ENCODE results near the gene PCSK6.
"Not testable (repeated sequence)": the region's sequence is repeated elsewhere in the genome, so short reads cannot be mapped to it uniquely, and the experiment has no call there.

Gene PCSK6

DNA sequence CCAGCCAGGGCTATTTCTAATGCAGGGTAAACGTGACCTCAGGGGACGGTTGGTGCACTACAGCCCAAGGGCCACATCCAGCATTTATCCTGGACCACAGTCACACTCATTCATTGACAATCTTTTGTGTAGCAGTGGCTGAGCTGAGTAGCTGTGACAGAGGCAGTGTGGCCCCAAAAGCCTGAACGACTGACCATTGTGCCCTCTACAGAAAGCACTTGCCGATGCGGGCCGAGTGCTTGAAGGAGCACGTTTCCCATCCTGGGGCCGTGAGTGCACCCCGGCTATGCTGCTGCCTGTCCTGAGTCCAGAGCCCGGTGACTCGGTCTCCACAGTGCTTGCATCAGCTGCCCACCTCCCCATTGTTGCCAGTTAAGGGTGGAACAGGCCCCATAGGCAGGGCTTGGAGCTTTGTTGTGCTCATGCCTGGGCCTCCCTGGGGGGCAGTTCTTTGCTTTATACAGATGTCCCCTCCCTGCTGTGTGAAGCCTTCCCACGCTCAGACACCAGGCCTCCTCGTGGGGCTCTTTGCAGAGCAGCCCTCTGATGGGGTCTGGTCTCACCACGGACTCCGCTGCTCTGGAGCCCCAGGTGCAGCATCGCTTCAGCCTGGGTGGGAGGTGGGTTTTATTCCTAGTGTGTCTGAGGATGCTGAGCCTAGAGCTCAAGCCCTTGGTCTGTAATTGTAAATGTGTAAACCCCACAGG lies 181.5 kb downstream of the PCSK6 start:
- no peak for DNase-seq (ENCODE audit: low read depth)

DNA sequence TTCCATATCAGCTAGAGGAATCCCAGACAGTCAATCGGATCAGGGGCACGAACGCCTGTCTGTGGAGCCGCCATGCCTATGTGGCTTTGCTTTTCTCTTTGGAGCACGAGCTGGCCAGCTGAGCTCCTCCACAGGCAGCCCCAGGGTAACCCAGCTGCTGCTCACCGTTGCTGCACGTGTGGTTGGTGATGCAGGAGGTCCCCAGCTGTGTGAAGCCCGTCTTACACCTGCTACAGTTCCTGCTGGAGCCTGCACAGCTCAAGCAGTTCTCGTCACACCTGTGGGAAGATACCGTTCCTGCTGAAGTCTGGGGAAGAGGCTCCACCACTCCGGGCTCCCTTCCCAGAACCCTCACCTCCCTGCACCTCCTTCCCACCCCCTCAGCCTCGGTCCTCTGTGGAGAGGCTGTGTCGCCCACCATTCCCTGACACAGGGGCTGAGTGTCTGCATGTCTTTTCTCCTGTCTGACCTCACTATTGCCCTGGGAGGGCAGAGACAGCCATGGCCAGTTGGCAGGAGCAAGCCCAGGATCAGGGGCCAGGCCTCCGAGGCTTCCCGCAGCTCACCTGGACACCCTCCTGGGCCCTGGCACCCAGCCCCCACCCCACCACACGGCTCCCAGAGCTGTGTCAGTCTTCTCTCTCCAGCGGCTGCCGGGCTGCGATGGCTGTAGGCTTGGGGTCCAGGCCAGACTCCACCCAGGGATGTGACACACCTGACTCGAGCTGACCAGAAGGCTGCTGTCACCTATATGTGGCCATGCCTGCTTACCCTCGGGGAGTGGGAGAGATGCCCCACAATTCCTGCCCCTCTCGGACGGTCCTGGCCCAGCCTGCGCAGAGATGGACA lies 182.2 kb downstream of the PCSK6 start:
- no peak for DNase-seq (ENCODE audit: low read depth)

DNA sequence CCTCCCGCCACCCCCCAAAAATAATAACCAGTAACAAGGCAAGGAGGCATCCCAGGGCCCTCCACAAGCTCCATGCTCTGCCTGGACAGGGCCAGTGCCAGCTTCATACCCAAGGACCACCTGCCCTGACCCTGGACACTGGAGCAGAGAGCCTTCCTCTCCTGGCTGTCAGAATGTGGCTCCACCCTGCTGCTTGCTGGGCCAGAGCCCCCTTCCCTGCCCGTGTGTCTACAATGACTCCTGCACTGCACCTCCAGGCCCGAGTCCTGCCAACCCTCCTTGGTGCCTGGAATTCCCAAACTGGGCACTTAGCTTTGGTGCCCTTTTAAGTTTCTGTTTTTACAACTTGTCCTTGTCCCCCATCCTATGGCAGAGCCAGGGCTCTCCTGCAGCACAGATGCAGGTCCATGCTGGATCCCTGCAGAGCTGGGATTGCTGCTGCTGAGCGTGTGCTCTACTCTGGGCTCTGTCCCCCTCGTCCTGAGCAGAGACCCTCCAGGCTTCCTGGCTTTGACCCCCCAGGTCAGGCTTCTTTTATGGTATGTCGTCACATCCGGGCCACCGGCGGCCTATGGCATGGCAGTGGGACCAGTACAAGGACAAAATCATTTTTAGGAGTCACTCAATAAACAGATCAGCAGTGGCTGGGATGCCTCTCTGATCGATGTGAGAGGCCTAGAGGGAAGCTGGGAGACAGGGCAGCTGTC lies 183.0 kb downstream of the PCSK6 start:
- no peak for DNase-seq (ENCODE audit: low read depth)

DNA sequence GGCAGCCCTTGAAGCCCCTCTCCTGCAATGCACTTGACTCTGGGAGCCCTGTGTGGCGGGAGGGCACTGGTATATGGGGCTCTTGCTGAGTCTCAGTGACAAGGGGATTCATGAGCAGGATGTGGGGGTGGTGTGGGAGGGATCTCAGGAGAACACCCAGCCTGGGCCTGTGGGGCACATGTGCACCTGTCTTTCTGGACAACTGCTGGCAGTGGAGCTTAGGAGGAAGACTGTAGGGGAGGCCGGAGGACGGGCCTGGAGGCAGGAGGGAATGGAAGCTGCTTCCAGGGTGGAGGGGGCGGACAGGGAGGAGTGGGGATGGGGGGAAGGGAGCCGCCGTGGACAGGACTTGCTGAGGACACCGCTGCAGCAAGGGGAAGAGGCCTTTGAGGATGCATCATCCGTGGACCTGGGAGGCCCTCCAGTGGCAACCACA lies 183.7 kb downstream of the PCSK6 start:
- DNase-seq (ENCODE audit: low read depth), result no peak

DNA sequence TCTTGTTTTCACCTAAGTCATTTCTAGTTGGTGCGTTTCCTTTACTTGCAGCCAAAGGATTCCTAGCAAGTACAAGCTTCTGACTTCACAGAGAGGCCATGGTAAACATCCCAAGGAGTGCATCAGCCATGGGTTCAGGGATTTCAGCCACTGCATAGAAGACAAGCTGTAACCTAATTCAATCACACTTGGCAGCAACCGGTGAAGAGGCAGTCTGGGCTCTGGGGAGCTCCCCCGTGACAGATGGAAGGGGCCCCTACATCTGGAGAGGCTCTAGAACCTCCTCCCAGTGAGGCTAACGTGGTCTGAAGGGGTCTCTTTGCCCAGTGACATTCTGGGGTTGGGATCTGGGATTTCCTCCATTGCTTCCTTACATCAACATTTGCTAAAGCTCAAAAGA lies 186.1 kb downstream of the PCSK6 start:
- DNase-seq (ENCODE audit: low read depth), result no peak

DNA sequence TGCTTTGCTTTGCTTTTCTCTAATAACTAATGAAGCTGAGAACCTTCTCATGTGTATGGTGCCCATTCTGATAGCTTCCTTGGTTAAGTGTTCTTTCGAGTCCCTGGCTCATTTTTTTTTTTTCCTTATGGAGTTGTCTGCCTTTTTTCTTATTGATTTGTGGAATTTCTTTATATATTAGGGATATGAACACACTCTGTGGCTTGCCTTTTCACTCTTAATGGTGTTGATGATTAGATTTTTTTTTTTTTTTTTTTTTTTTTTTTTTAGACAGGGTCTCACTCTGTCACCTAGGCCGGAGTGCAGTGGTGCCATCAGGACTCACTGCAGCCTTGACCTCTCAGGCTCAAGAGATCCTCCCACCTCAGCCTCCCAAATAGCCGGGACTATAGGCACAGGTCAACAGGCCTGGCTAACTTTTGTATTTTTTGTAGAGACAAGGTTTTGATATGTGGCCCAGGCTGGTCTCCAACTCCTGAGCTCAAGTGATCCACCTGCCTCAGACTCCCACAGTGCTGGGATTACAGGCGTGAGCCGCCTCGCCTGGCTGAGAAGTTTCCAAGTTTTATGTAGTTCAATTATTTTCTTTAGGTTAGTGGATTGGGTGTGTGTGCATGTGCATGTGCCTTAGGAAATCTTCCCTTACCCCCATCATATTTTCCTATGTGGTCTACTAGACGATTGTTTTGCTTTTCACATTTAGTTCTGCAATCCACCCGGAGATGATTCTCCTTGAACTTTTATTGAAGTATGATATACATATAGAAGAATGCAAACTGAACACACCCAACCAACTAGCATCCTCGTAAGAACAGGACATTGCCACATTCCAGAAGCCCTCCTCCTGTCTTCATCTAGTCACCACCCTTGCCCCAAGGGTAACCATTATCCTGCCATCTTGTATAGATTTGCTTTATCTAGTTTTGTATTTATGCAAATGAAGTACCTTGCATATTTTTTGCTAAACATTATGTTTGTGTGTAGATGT lies 192.8 kb downstream of the PCSK6 start:
- no peak for DNase-seq (ENCODE audit: low read depth)

DNA sequence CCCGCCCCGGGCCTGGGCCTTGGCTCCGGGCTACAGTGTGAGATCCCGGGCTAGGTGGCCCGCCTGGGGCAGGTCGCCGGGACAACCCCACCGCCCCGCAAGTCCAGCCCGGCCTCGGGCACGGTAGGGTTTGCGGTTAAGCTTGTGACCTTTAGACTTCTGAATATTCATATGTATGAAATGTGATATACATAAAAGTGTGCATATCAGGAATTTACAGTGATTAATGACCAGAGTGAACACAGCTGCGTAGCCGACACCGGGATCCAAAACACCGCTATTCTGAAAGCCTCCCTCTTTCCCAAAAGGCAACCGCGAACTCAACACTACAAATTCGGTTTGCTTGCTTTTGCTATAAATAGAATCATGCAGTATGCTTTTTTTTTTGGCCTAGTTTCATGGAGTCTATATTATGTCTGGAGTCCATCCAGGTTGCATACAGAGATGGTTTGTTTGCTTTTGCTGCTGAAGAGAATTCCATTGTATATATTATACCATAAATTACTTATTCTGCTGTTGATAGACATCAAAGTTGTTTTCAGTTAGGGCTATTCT lies 193.8 kb downstream of the PCSK6 start:
- DNase-seq (ENCODE audit: low read depth), result no peak

DNA sequence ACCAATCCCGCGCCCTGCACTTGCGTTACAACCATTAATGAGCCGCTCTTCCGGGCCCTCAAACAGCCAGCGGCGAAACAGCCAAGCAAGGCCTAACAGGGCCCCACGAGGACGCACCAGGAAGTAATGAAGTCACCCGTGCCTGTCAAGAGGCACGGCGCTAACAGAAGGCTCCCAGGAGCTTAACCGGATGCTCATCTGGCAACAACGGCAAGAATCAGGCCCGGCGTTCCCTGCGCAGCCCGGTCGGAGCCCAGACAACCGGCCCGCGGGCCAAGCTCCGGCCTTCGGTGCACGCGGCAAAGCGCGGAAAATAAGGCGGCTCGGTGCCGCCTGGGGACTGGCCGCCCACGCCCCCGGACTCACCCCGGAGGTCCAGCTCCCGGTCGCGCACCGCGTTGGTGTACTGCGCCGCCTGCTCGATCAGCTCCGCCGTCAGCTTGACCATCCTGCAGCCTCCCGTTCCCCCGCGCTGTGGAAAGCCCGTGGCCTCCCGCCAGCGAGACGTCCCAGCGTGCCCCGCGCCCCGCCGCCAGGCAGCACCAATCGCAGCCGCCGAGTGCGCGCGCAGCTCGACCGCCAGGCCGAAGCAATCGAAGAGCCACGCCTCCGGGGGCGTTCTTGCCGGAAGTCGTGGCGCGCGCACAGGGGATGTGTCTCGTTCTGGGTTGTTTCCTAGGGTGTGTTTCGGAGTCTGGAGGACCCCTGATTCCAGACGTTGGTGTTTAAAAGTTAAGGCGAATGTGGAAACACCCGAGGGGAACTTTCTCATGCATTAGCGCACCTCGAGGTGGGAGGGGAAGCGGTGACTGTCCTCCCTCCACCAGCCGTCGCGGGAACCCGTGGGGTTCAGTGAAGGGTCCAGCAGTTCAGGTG lies 194.5 kb downstream of the PCSK6 start, which contains the start of gene SNRPA1:
TSS of gene SNRPA1 (minus strand) at position 518 of the 876 bp plus-strand sequence. CDS start at position 448, 70 bp downstream.
- peak; percentile 97 for DNase-seq (ENCODE audit: low read depth)

DNA sequence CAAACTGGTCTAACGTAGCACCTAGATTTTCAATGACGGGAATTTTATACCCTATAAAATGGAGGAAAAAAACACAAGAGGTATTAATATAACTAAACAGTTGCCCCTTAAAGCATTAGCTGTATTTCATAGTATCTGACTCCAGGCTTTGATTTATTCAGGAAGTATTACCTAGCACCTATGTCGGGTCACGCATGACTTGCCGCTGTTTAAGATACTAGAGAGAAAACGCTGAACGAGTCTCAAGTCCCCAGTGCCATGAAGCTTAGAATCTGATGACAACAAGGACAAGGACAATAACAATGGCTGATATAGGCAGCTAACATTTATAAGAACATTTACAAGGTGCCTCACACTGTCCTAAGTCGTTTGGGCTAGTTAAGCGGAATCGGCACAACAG lies 196.4 kb downstream of the PCSK6 start:
- no peak for DNase-seq (ENCODE audit: low read depth)

DNA sequence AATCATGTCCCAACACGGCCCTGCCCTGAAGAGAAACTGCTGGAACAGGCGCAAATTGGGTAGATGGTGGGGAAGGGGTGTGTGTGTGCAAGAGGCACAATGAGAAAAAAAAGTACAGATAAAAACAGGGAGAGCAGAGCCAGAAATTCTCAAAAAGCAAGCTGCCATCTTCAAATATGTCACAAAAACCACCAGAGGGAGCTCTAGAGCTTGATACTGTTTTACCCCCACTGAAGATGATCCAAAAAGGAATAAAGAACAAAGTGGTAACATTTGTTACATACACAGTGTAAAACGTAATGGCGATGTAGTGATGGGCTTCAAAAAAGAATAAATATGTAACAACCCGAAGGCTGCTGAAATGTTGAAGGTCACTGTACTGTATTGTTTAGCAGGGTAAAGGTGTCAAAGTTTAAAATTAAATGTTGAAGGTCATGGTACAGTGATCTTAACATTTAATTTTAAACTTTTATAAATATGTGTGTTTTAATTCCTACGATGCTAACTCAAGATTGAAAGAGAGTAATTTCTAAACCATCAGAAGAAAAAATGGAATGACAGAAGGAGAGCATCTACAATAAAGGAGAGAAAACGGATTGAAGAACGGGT lies 200.5 kb downstream of the PCSK6 start:
- no peak for DNase-seq (ENCODE audit: low read depth)

DNA sequence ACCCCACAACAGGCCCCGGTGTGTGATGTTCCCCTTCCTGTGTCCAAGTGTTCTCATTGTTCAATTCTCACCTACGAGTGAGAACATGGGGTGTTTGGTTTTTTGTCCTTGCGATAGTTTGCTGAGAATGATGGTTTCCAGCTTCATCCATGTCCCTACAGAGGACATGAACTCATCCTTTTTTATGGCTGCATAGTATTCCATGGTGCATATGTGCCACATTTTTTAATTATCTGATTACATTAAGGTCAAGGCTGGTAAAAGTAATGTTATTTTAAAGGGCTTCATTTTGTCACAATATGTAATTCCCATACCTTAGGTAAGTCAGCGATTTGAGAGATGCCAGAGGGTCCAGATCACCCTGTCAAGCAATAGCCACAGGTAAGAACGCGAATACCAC lies 202.2 kb downstream of the PCSK6 start:
- not testable (repeated sequence) for DNase-seq (ENCODE audit: low read depth)

DNA sequence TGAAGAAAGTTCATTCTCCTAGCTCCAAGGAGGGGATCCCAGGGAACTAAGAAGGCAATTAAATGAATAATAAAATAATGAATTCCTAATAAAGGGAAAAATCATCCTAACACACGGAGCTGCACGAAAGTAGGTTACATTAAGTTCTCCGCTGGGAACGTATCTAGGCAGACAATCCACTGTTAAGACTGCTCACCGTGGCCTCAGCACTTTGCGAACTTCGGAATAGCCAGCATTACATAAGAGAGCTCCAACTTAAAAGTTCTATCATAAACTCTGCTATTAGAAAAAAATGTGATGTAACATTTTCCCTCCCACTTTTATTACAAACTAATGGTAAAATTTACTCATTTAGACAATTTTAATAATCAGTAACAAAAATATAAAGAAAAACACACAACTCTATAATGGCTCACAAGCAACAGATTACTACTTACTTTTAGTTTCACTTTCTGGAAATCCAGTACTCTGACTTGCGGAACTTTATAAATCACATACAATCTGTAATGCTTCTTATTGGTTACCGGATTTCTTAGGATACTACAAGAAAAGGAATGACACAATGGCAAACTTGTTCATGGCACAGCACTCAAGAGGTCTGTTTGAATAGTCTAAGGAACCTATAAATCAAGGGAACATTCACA lies 202.9 kb downstream of the PCSK6 start:
- DNase-seq (ENCODE audit: low read depth), result no peak

DNA sequence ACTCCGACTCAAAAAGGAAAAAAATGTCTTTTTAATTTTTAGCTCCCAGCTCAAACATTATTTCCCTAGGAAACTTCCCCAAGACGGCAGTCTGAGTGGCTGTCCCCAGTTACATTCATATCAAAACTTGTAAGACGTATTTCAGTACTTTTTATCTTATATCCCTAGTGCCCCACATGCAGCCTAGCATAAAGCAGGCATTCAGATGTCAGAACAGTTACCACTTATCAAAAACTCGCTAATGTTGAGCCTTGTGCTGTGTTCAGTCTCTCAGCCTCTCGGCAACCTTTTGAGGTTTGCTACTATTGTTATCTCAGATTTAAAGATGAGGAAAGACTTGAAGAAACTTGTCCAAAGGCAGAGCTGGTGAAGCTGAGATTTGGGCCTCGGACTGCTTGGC lies 205.6 kb downstream of the PCSK6 start:
- DNase-seq (ENCODE audit: low read depth), result no peak

DNA sequence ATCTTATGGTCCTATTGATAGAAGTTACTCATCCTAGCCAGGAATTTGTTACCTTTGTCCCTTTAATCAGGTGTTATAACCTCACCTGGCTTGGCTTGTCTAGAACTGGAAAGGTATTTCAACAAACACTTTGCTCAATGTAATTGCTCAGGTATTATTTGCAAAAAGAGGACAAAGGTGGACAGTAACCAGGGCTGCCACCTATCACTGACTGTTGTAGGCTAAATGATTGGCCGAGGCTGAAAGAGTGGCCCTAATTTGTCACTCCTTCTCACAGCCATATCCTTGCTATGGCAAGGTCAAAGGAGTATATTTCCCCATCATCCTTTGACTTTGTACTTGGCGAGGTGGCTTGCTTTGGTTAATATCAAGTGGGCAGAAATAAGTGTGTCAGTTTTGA lies 209.5 kb downstream of the PCSK6 start:
- no peak for DNase-seq (ENCODE audit: low read depth)

DNA sequence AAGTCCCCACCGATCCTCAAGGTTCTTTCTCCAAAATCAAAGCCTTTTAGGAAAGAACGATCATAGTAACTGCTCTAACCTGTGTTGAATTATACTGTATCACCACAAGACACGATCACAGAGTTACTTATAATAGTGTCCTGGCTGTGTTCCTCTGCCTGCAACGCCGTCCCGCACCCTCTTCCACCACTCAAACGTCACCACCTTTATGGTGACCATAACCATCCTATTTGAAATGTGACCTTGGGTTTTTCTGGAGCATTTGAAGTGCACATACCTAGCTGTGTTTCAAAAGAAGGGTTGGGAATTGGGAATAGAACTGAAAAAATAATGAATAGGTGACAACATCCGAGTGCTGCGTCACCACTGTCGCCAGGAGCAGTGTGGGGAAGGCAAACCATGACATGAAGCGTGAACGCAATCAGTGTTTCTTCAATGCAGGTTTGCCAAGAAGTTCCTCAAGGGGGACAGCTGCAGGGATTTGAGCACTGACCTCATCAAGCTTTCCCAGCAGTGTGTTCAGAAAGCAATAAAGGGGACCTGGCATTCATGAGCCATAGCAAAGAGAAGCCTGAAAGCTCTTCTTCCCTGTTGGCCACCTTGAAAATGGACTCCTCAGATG lies 211.5 kb downstream of the PCSK6 start:
- DNase-seq (ENCODE audit: low read depth), result no peak

DNA sequence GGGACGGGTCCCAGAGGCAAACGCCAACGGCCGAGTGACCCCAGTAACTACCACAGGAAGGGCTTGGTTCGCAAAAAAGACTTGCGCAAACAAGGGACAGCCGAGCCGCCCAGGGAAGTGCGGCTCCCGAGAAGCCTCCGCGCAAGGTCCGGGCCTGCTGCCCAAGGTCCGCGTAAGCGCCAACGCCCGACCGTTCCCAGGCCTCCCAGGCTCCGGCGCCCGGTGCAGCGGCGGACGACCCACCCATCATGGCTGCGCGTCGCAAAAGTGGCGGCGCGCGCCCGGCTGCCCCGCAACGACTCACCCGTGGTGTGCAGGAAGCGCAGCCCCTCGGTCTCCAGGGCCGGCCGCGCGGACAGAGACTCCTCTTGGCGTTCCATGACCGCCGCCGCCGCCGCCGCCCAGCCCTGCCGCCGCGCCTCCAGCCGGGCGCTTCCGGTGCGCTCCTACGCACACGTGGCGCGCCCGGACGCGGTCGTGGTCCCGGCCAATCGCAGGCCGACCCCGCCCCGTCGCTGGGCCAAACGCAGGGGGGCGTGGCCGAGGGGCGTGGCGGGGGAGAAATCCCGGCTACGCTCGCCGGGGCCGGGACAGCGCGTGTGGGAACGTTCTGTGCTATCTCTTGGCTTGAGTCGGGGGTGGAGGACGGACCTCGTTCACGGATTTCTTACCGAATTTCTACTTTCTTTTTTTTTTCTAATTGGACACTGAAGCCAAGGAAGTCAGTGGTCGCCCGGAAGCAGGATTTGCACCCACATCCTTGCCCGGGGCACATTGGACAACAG lies 212.3 kb downstream of the PCSK6 start, which contains the start of gene SELENOS:
TSS of gene SELENOS (minus strand) at position 448 of the 785 bp plus-strand sequence. CDS start at position 380, 68 bp downstream.
- DNase-seq (ENCODE audit: low read depth), result peak; percentile 89

DNA sequence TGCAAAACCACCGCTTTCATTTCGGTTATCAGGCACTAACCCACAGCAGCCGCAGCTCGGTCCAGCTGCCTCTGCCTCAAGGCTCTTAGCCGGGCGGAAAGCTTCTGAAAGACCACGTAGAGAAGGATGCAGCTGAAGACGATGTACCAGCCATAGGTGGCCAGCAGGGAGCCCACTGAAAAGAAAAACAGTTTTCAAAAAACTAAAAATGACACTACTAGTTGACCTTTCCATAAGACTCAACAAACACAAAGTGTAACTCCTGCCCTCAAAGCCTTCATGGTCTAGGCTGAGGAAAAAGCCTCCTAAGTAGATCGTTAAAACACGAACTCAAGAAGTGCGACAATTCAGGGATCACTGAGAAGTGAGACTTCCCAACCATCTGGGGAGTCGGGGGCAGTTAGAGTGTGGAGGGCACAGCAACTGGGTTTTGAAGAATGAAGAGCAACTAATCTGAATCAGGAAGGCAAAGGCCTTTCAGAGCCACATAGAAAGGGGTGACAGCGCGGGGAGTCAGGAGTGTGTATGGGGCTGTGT lies 212.9 kb downstream of the PCSK6 start:
- DNase-seq (ENCODE audit: low read depth), result no peak

Data from stimulated activated CD8-positive, alpha-beta memory T cell treated with anti-CD3 and anti-CD28 coated beads, Interleukin-4, amount 100 ng/mL, for 24 hours (primary cell).